NCI-H2227 treated with DMSO at 0.1 percent for 48 hours (cell line): ENCODE data around the gene CEP120.
"Not testable (repeated sequence)": the region's sequence is repeated elsewhere in the genome, so short reads cannot be mapped to it uniquely, and the experiment has no call there.

Source experiments
- DNase-seq: peaks from one replicate; lab custom pipeline; 2025; lab: John Stamatoyannopoulos, UW

The CEP120 gene

GRCh38 chr5:123387313-123387712 is 35.9 kb downstream of the CEP120 start:
- no peak for DNase-seq

GRCh38 chr5:123382252-123382651 is 41.0 kb downstream of the CEP120 start:
- no peak for DNase-seq

- no peak for DNase-seq
Observed at GRCh38 chr5:123371575-123372179, 51.5 kb downstream of the CEP120 start.

- DNase-seq = no peak
Observed at GRCh38 chr5:123369371-123369968, 53.7 kb downstream of the CEP120 start.

- DNase-seq = no peak
Observed at GRCh38 chr5:123367739-123368138, 55.5 kb downstream of the CEP120 start.

- no peak for DNase-seq
Observed at GRCh38 chr5:123365156-123365555, 58.0 kb downstream of the CEP120 start.

GRCh38 chr5:123364441-123365155 is 58.6 kb downstream of the CEP120 start:
- DNase-seq = no peak

GRCh38 chr5:123360910-123361309 is 62.3 kb downstream of the CEP120 start:
- no peak for DNase-seq

- DNase-seq = no peak
Observed at GRCh38 chr5:123360201-123360571, 63.0 kb downstream of the CEP120 start.

GRCh38 chr5:123359454-123360200 is 63.6 kb downstream of the CEP120 start:
- no peak for DNase-seq

GRCh38 chr5:123358751-123359150 is 64.5 kb downstream of the CEP120 start:
- DNase-seq = no peak

- no peak for DNase-seq
Observed at GRCh38 chr5:123358304-123358703, 64.9 kb downstream of the CEP120 start.

- DNase-seq = no peak
Observed at GRCh38 chr5:123351820-123352219, 71.4 kb downstream of the CEP120 start.

GRCh38 chr5:123351240-123351639 is 72.0 kb downstream of the CEP120 start:
- no peak for DNase-seq

GRCh38 chr5:123350742-123351141 is 72.5 kb downstream of the CEP120 start:
- no peak for DNase-seq

GRCh38 chr5:123344816-123345426 is 78.3 kb downstream of the CEP120 start:
- DNase-seq = peak; percentile 14

- DNase-seq = no peak
Observed at GRCh38 chr5:123340928-123341327, 82.3 kb downstream of the CEP120 start.

- not testable (repeated sequence) for DNase-seq
Observed at GRCh38 chr5:123308377-123308776, 114.8 kb downstream of the CEP120 start.

- DNase-seq = no peak
Observed at GRCh38 chr5:123305751-123306150, 117.5 kb downstream of the CEP120 start.

GRCh38 chr5:123304777-123305316 is 118.4 kb downstream of the CEP120 start:
- DNase-seq = no peak

- no peak for DNase-seq
Observed at GRCh38 chr5:123303802-123304201, 119.4 kb downstream of the CEP120 start.

- DNase-seq = no peak
Observed at GRCh38 chr5:123300266-123300665, 122.9 kb downstream of the CEP120 start.
